ENCODE data around the gene ZNF543. TPM values are rescaled to one million over a fixed set of nuclear protein-coding genes. Genes with fewer than 3 reads are reported as not detected.
"Not testable (repeated sequence)": the region's sequence is repeated elsewhere in the genome, so short reads cannot be mapped to it uniquely, and the experiment has no call there.

Gene ZNF543
- total RNA-seq, 1 experiment from 2014 or later = 16.6 TPM

- no peak for DNase-seq (ENCODE audit: low spot score)
These were observed 844 bp downstream of the ZNF543 start for GRCh38 chr19:57321116-57321515.

- DNase-seq (ENCODE audit: low spot score) = no peak
These were observed 1.5 kb downstream of the ZNF543 start for GRCh38 chr19:57321751-57322150.

GRCh38 chr19:57324992-57325391 lies 4.7 kb downstream of the ZNF543 start:
- DNase-seq (ENCODE audit: low spot score) = no peak

GRCh38 chr19:57327993-57328392 lies 7.7 kb downstream of the ZNF543 start:
- no peak for DNase-seq (ENCODE audit: low spot score)

- DNase-seq (ENCODE audit: low spot score) = no peak
These were observed 13.9 kb downstream of the ZNF543 start for GRCh38 chr19:57334191-57334590.

- DNase-seq (ENCODE audit: low spot score) = peak; percentile 48
These were observed 18.6 kb downstream of the ZNF543 start for GRCh38 chr19:57338877-57339276.

GRCh38 chr19:57342582-57342981 lies 22.3 kb downstream of the ZNF543 start:
- no peak for DNase-seq (ENCODE audit: low spot score)

- DNase-seq (ENCODE audit: low spot score) = no peak
These were observed 27.9 kb downstream of the ZNF543 start for GRCh38 chr19:57348136-57348535.

- peak; percentile 99 for DNase-seq (ENCODE audit: low spot score)
These were observed 30.9 kb downstream of the ZNF543 start, which contains the start of gene ZNF304 for GRCh38 chr19:57350877-57351805. Gene ZNF304 (plus strand): TSS chr19:57351271. CDS start chr19:57351665, 394 bp downstream.

GRCh38 chr19:57351867-57352266 lies 31.6 kb downstream of the ZNF543 start:
- DNase-seq (ENCODE audit: low spot score) = no peak

GRCh38 chr19:57355916-57356315 lies 35.6 kb downstream of the ZNF543 start:
- DNase-seq (ENCODE audit: low spot score) = no peak

GRCh38 chr19:57357406-57357805 lies 37.1 kb downstream of the ZNF543 start:
- no peak for DNase-seq (ENCODE audit: low spot score)

- no peak for DNase-seq (ENCODE audit: low spot score)
These were observed 39.0 kb downstream of the ZNF543 start for GRCh38 chr19:57359300-57359699.

- no peak for DNase-seq (ENCODE audit: low spot score)
These were observed 42.1 kb downstream of the ZNF543 start for GRCh38 chr19:57362419-57362818.

- DNase-seq (ENCODE audit: low spot score) = peak; percentile 100
These were observed 42.9 kb downstream of the ZNF543 start, which contains the start of the genes TRAPPC2B and ZNF547 for GRCh38 chr19:57362997-57363687. Gene TRAPPC2B (plus strand): TSS chr19:57363551. CDS start chr19:57364834, 1,283 bp downstream. Gene ZNF547 (plus strand): TSS chr19:57363551. CDS start chr19:57368556, 5,005 bp downstream.

- peak; percentile 35 for DNase-seq (ENCODE audit: low spot score)
These were observed 43.5 kb downstream of the ZNF543 start for GRCh38 chr19:57363688-57364181.

- no peak for DNase-seq (ENCODE audit: low spot score)
These were observed 46.5 kb downstream of the ZNF543 start for GRCh38 chr19:57366776-57367175.

GRCh38 chr19:57374179-57374578 lies 53.9 kb downstream of the ZNF543 start:
- no peak for DNase-seq (ENCODE audit: low spot score)

GRCh38 chr19:57374647-57375046 lies 54.4 kb downstream of the ZNF543 start:
- not testable (repeated sequence) for DNase-seq (ENCODE audit: low spot score)

- no peak for DNase-seq (ENCODE audit: low spot score)
These were observed 55.9 kb downstream of the ZNF543 start for GRCh38 chr19:57376151-57376550.

- DNase-seq (ENCODE audit: low spot score) = no peak
These were observed 57.4 kb downstream of the ZNF543 start for GRCh38 chr19:57377498-57378146.

Measured in A172 (cell line).